Spinal cord (tissue), 10 donors: Measurements from ENCODE around the gene OLFML2B. TPM values are rescaled to one million over a fixed set of nuclear protein-coding genes. Genes with fewer than 3 reads are reported as not detected.

ENCODE experiments used
- DNase-seq, 6 donors: peaks; one replicate each; pipeline versions ENCODE4 v3.0.0 to v3.0.0-alpha.2; 2013 to 2015; ENCODE audit warnings: low spot score in 6 of 6, low read depth in 4 of 6
- H3K27ac ChIP-seq: one replicate; pipeline ENCODE4 v1.5.1; 2013; ENCODE audit warnings: low read depth, low read length, control low read depth
- H3K27me3 ChIP-seq: one replicate; pipeline ENCODE4 v1.6.1; 2013; ENCODE audit warnings: low read length; ENCODE audit not compliant: control insufficient read depth, insufficient read depth
- H3K36me3 ChIP-seq: one replicate; pipeline ENCODE4 v1.6.1; 2013; ENCODE audit warnings: low read length; ENCODE audit not compliant: control insufficient read depth, insufficient read depth
- H3K4me1 ChIP-seq: one replicate; pipeline ENCODE4 v1.6.1; 2013; ENCODE audit warnings: low read length; ENCODE audit not compliant: control insufficient read depth, insufficient read depth
- H3K4me3 ChIP-seq: one replicate; pipeline ENCODE4 v1.5.1; 2013; ENCODE audit warnings: low read depth, low read length, control low read depth
- H3K9me3 ChIP-seq: one replicate; pipeline ENCODE4 v1.6.1; 2013; ENCODE audit warnings: low read length; ENCODE audit not compliant: control insufficient read depth, insufficient read depth
- WGBS: methylation state at CpG from one replicate; pipeline ENCODE4 v1.1.5; 2013; ENCODE audit warnings: missing lambda C conversion rate; ENCODE audit not compliant: insufficient coverage; 5-methylcytosine and 5-hydroxymethylcytosine counted together
- polyA plus RNA-seq, 2 donors: library from polyadenylated mRNA; unstranded; fragments of 120-200 nt; gene quantifications; one replicate each; pipeline ENCODE4 v1.2.1, GENCODE V29; 2013; ENCODE audit not compliant: insufficient read length in 2 of 2
- total RNA-seq, 2 donors: library from RNA; depleted of rRNA in 1 of 2; stranded (reverse); fragments of 120-200 nt in 1 of 2; fragments of >200 nt in 1 of 2; gene quantifications; one replicate each; pipeline versions ENCODE4 v1.2.3 to v1.2.4, GENCODE V29; 2013 to 2014
- donor health status: healthy.

The OLFML2B gene
- total and polyA plus RNA-seq, 4 donors, result 13.7 to 64.5 (median 25.2) TPM

- H3K36me3 ChIP-seq, result no peaks in the 10 kb centered on the region
- no peak overlapping the region for H3K27ac ChIP-seq
- H3K4me1 ChIP-seq, result no peaks in the 10 kb centered on the region
- no peak overlapping the region for H3K4me3 ChIP-seq
- WGBS, result 100% methylated on average over 1 of the region's 4 CpGs
- no peak for DNase-seq
- no peaks in the 10 kb centered on the region for H3K9me3 ChIP-seq
- H3K27me3 ChIP-seq, result no peaks in the 10 kb centered on the region
Measured at GRCh38 chr1:161948435-161948834, 75.2 kb downstream of the OLFML2B start.

- DNase-seq, result peak in 1 of 6 donors; percentile 24
- Histone ChIP-seq H3K27me3 (no peaks in the 10 kb centered on the region), H3K9me3 (no peaks in the 10 kb centered on the region), H3K4me3 (no peak overlapping the region), H3K27ac (peak overlapping the region; percentile 18), H3K36me3 (no peaks in the 10 kb centered on the region), H3K4me1 (no peaks in the 10 kb centered on the region)
- 77% methylated on average over 3 of the region's 5 CpGs for WGBS
Measured at GRCh38 chr1:161946071-161946987, 77.3 kb downstream of the OLFML2B start.

GRCh38 chr1:161945306-161946060, 78.2 kb downstream of the OLFML2B start:
- Histone ChIP-seq H3K27ac (peak overlapping the region; percentile 18), H3K27me3 (no peaks in the 10 kb centered on the region), H3K9me3 (no peaks in the 10 kb centered on the region)

GRCh38 chr1:161944381-161944780, 79.3 kb downstream of the OLFML2B start:
- DNase-seq, result no peak
- Histone ChIP-seq H3K9me3 (no peaks in the 10 kb centered on the region), H3K4me1 (no peaks in the 10 kb centered on the region), H3K4me3 (no peak overlapping the region), H3K36me3 (no peaks in the 10 kb centered on the region), H3K27me3 (no peaks in the 10 kb centered on the region), H3K27ac (no peak overlapping the region)
- no CpG with 5 or more reads among the region's 2 CpGs for WGBS

More at GRCh38 chr1:161945306-161946060, 78.2 kb downstream of the OLFML2B start:
- 100% methylated on average over 1 of the region's 3 CpGs for WGBS
- DNase-seq, result no peak
- no peak overlapping the region for H3K4me3 ChIP-seq
- no peaks in the 10 kb centered on the region for H3K36me3 ChIP-seq
- H3K4me1 ChIP-seq, result no peaks in the 10 kb centered on the region

GRCh38 chr1:161943737-161944136, 79.9 kb downstream of the OLFML2B start:
- Histone ChIP-seq H3K4me1 (no peaks in the 10 kb centered on the region), H3K27ac (no peak overlapping the region), H3K9me3 (no peaks in the 10 kb centered on the region), H3K27me3 (no peaks in the 10 kb centered on the region), H3K36me3 (no peaks in the 10 kb centered on the region), H3K4me3 (no peak overlapping the region)
- no CpG with 5 or more reads among the region's 1 CpG for WGBS
- DNase-seq, result no peak

GRCh38 chr1:161941726-161942436, 81.8 kb downstream of the OLFML2B start:
- DNase-seq, result no peak
- no peak overlapping the region for H3K4me3 ChIP-seq
- H3K27me3 ChIP-seq, result no peaks in the 10 kb centered on the region
- H3K27ac ChIP-seq, result no peak overlapping the region
- H3K9me3 ChIP-seq, result no peaks in the 10 kb centered on the region
- no peaks in the 10 kb centered on the region for H3K4me1 ChIP-seq
- no peaks in the 10 kb centered on the region for H3K36me3 ChIP-seq
- WGBS, result 89% methylated on average over 1 of the region's 8 CpGs

GRCh38 chr1:161940866-161941591, 82.6 kb downstream of the OLFML2B start:
- Histone ChIP-seq H3K27ac (no peak overlapping the region), H3K4me1 (no peaks in the 10 kb centered on the region), H3K4me3 (no peak overlapping the region), H3K9me3 (no peaks in the 10 kb centered on the region), H3K36me3 (no peaks in the 10 kb centered on the region), H3K27me3 (no peaks in the 10 kb centered on the region)
- no CpG with 5 or more reads among the region's 3 CpGs for WGBS
- no peak for DNase-seq

GRCh38 chr1:161936786-161937185, 86.9 kb downstream of the OLFML2B start:
- no peak overlapping the region for H3K4me3 ChIP-seq
- H3K27ac ChIP-seq, result no peak overlapping the region
- no peaks in the 10 kb centered on the region for H3K9me3 ChIP-seq
- no peaks in the 10 kb centered on the region for H3K27me3 ChIP-seq
- H3K4me1 ChIP-seq, result no peaks in the 10 kb centered on the region
- no peak for DNase-seq
- no peaks in the 10 kb centered on the region for H3K36me3 ChIP-seq
- WGBS, result 94% methylated on average over 1 of the region's 2 CpGs

GRCh38 chr1:161935264-161935663, 88.4 kb downstream of the OLFML2B start:
- Histone ChIP-seq H3K27ac (no peak overlapping the region), H3K4me3 (no peak overlapping the region), H3K9me3 (no peaks in the 10 kb centered on the region), H3K27me3 (no peaks in the 10 kb centered on the region), H3K4me1 (no peaks in the 10 kb centered on the region), H3K36me3 (no peaks in the 10 kb centered on the region)
- no CpG with 5 or more reads among the region's 1 CpG for WGBS
- no peak for DNase-seq
